ENCODE data around the gene THRAP3. TPM values are rescaled to one million over a fixed set of nuclear protein-coding genes. Genes with fewer than 3 reads are reported as not detected.

Gene THRAP3
- total and polyA plus RNA-seq, 2 donors (not counting 3 experiments of a cell fraction or from before 2014, with no cell fraction given), result 38.0 to 144 TPM

DNA sequence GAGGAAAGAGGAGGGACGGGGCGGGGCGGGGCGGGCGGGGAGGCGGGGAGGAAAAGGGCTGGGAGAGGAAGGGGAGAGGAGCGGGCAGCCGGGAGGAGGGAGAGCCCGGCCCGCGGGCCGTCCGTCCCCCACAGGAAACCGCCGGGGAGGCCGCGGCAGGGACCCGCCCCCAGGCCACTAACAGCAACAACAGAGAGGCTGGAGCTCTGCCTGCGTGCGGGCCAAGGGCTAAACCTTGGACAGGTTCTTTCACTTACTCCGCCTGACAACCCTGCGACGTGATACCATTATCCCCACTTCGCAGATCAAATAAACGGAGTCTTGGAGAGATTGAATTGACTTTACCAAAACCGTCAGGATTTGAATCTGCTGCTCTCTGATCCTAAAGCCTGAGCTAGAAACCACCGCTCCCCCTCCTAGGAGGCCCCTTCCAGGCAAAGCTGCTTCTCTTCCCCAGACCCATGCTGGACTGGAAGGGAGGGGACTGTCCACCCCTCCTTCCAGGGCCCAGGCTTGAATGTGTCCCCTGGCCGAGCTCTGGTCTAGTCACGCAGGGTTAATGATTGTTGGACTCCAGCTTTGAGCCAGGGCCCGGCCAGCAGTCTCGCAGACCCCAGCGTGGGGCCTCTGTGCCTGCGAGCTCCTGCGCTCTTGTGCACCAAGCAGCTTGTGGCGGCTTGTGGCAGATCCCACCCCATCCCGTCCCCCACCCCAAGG is 99.6 kb downstream of the THRAP3 start, which contains the start of gene EVA1B:
Gene EVA1B, minus strand, starts transcription at position 10 of the 717 bp plus-strand sequence. CDS start 608 bp downstream, outside the sequence.
- POLR2A ChIA-PET, result no interaction called here
- peak within 1 kb of the TSS; percentile 80 for H3K4me2 ChIP-seq (ENCODE audit: insufficient read depth, low read length)
- H3K9me3 ChIP-seq (replicated peaks; ENCODE audit: control insufficient read depth, insufficient read depth, low read length), result no peaks in the 10 kb centered on the region
- H3K27me3 ChIP-seq (ENCODE audit: control insufficient read depth in 2 of 2, insufficient read depth in 2 of 2, low read length in 2 of 2), result no peaks in the 10 kb centered on the region
- no peaks in the 10 kb centered on the region for H3K9me1 ChIP-seq (replicated peaks; ENCODE audit: control insufficient read depth, extremely low read depth, insufficient read depth, low read length)
- H3K9ac ChIP-seq (replicated peaks; ENCODE audit: extremely low read depth, insufficient read depth, low read length), result peak within 1 kb of the TSS; percentile 68
- peaks cover 14% of the 10 kb centered on the region for H3K79me2 ChIP-seq (ENCODE audit: control insufficient read depth, insufficient read depth, low read length)
- DNase-seq (ENCODE audit: low read depth, low spot score), result peak; percentile 90
- peak; percentile 90 for FAIRE-seq
- CTCF ChIA-PET, result interaction anchor here (0.6 to 3.1 kb wide), 10 partner anchors 8 to 163 kb away, joined by 3 to 17 read pairs (median 4); no protein-coding TSS in a partner anchor
- peaks cover 0 to 5% of the 10 kb centered on the region in 2 experiments for H3K36me3 ChIP-seq (ENCODE audit: control insufficient read depth in 2 of 2, extremely low read depth in 1 of 2, insufficient read depth in 2 of 2, low read length in 2 of 2)
- no TSS peak for BruUV-seq (replicated peaks)
- peak within 1 kb of the TSS; percentile 61 to 85 (median 71) for H3K4me3 ChIP-seq (replicated peaks in 1 of 3; ENCODE audit: insufficient read depth in 1 of 3, low read depth in 1 of 3, low read length in 3 of 3)
- peaks cover 15% of the 10 kb centered on the region for H3K4me1 ChIP-seq (ENCODE audit: control insufficient read depth, extremely low read depth, insufficient read depth, low read length)
- intact Hi-C loops (cut with micrococcal nuclease), result loop anchor here (1.0 kb wide), 6 partner anchors 17 to 174 kb away; partner anchors contain the start of genes SH3D21 and TRAPPC3
- no peaks in the 10 kb centered on the region for H4K20me1 ChIP-seq (replicated peaks; ENCODE audit: control insufficient read depth, extremely low read depth, insufficient read depth, low read length)
- TF ChIP-seq POLR2AphosphoS5 (IDR thresholded peaks at IDR 0.05; ENCODE audit: insufficient read depth, low read depth, low read length) (peak; percentile 24), FOS (IDR thresholded peaks at IDR 0.05; ENCODE audit: borderline replicate concordance, insufficient read depth, low read length) (no peak)
- dilution Hi-C loops (cut with MboI; ENCODE audit: extremely low pct_ligation_motif_present, low sequenced_read_pairs), result no loop called here
- H2AFZ ChIP-seq (ENCODE audit: low read depth, low read length), result peak within 1 kb of the TSS; percentile 71
- peak within 1 kb of the TSS; percentile 62 for H3K27ac ChIP-seq (ENCODE audit: insufficient read depth, low read depth, low read length)

DNA sequence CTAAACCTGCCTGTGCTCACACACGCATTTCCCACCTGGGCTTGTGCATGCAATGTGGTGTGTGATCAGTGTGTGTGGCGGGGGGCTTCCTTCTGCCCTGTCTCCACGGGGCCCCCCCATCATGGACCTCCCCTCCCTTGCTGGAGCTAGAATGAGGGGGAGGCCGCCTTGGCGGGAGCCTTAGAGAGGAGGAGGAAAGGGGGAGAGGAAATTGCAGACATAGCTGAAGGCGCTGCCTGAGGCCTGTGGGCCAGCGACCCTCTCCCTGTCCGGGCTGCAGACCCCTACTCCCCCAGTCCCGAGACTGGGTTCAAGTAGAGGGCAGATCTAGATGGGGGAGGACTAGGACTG is 100.1 kb downstream of the THRAP3 start:
- BruUV-seq (replicated peaks), result no TSS peak
- Histone ChIP-seq H3K27ac (ENCODE audit: insufficient read depth, low read depth, low read length) (no peak overlapping the region), H2AFZ (ENCODE audit: low read depth, low read length) (no peak overlapping the region), H3K9me3 (replicated peaks; ENCODE audit: control insufficient read depth, insufficient read depth, low read length) (no peaks in the 10 kb centered on the region), H3K9ac (replicated peaks; ENCODE audit: extremely low read depth, insufficient read depth, low read length) (no peak overlapping the region), H3K4me2 (ENCODE audit: insufficient read depth, low read length) (no peak overlapping the region), H3K4me3 (replicated peaks in 1 of 3; ENCODE audit: insufficient read depth in 1 of 3, low read depth in 1 of 3, low read length in 3 of 3) (no peak overlapping the region), H3K36me3 (ENCODE audit: control insufficient read depth in 2 of 2, extremely low read depth in 1 of 2, insufficient read depth in 2 of 2, low read length in 2 of 2) (peaks cover 0 to 5% of the 10 kb centered on the region in 2 experiments), H3K79me2 (ENCODE audit: control insufficient read depth, insufficient read depth, low read length) (peaks cover 14% of the 10 kb centered on the region), H3K9me1 (replicated peaks; ENCODE audit: control insufficient read depth, extremely low read depth, insufficient read depth, low read length) (no peaks in the 10 kb centered on the region), H3K4me1 (ENCODE audit: control insufficient read depth, extremely low read depth, insufficient read depth, low read length) (peaks cover 21% of the 10 kb centered on the region), H3K27me3 (ENCODE audit: control insufficient read depth in 2 of 2, insufficient read depth in 2 of 2, low read length in 2 of 2) (no peaks in the 10 kb centered on the region), H4K20me1 (replicated peaks; ENCODE audit: control insufficient read depth, extremely low read depth, insufficient read depth, low read length) (no peaks in the 10 kb centered on the region)
- ChIA-PET CTCF (interaction anchor here (1.2 to 3.1 kb wide), 7 partner anchors 18 to 163 kb away, joined by 3 to 17 read pairs (median 5); no protein-coding TSS in a partner anchor), POLR2A (no interaction called here)
- dilution Hi-C loops (cut with MboI; ENCODE audit: extremely low pct_ligation_motif_present, low sequenced_read_pairs) (no loop called here), intact Hi-C loops (cut with micrococcal nuclease) (no loop called here)
- FAIRE-seq (no peak), DNase-seq (ENCODE audit: low read depth, low spot score) (no peak)
- TF ChIP-seq, protein P1, sequence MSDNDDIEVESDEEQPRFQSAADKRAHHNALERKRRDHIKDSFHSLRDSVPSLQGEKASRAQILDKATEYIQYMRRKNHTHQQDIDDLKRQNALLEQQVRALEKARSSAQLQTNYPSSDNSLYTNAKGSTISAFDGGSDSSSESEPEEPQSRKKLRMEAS (IDR thresholded peaks at IDR 0.05; ENCODE audit: insufficient read depth, insufficient read length), result no peak
- TF ChIP-seq POLR2A (IDR thresholded peaks at IDR 0.05; ENCODE audit: low read depth, low read length) (no peak), POLR2AphosphoS5 (IDR thresholded peaks at IDR 0.05; ENCODE audit: insufficient read depth, low read depth, low read length) (no peak), MYC (IDR thresholded peaks at IDR 0.05; ENCODE audit: low read depth, low read length) (no peak), FOS (IDR thresholded peaks at IDR 0.05; ENCODE audit: borderline replicate concordance, insufficient read depth, low read length) (no peak), JUN (IDR thresholded peaks at IDR 0.05; ENCODE audit: borderline replicate concordance, insufficient read depth, insufficient read length, low read depth) (no peak), GATA2 (IDR thresholded peaks at IDR 0.05; ENCODE audit: insufficient read depth, insufficient read length, low read depth, low read length) (no peak), EZH2 (IDR thresholded peaks at IDR 0.05; ENCODE audit: borderline replicate concordance, low read depth, low read length, severe bottlenecking) (no peak)
- TF ChIP-seq, protein P2, sequence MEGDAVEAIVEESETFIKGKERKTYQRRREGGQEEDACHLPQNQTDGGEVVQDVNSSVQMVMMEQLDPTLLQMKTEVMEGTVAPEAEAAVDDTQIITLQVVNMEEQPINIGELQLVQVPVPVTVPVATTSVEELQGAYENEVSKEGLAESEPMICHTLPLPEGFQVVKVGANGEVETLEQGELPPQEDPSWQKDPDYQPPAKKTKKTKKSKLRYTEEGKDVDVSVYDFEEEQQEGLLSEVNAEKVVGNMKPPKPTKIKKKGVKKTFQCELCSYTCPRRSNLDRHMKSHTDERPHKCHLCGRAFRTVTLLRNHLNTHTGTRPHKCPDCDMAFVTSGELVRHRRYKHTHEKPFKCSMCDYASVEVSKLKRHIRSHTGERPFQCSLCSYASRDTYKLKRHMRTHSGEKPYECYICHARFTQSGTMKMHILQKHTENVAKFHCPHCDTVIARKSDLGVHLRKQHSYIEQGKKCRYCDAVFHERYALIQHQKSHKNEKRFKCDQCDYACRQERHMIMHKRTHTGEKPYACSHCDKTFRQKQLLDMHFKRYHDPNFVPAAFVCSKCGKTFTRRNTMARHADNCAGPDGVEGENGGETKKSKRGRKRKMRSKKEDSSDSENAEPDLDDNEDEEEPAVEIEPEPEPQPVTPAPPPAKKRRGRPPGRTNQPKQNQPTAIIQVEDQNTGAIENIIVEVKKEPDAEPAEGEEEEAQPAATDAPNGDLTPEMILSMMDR (IDR thresholded peaks at IDR 0.05; ENCODE audit: extremely low read depth in 1 of 2, insufficient read depth in 1 of 2, low read depth in 1 of 2, low read length in 2 of 2), result no peak
